ENCODE results near the gene IQCE.
"Not testable (repeated sequence)": the region's sequence is repeated elsewhere in the genome, so short reads cannot be mapped to it uniquely, and the experiment has no call there.

Gene IQCE

GRCh38 chr7:2608921-2609411 is 50.2 kb downstream of the IQCE start:
- no peak for DNase-seq (ENCODE audit: low read depth, low spot score)
- no peak overlapping the region for H3K4me3 ChIP-seq (ENCODE audit: low read length)

DNA sequence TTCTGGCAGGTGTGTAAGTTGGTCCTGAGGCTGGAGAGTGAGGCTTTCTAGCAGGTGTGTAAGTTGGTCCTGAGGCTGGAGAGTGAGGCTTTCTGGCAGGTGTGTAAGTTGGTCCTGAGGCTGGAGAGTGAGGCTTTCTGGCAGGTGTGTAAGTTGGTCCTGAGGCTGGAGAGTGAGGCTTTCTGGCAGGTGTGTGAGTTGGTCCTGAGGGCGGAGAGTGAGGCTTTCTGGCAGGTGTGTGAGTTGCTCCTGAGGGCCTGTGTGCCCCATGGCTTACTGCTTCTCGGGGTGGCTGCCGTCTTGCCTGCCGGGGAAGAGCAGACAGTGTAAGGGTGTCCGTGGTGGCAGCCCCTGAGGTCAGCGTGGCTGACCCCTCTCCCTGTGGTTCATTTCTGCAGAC is 50.9 kb downstream of the IQCE start:
- H3K4me3 ChIP-seq (ENCODE audit: low read length); DNase-seq (ENCODE audit: low read depth, low spot score): not testable (repeated sequence)

GRCh38 chr7:2610466-2610865 is 51.7 kb downstream of the IQCE start:
- DNase-seq (ENCODE audit: low read depth, low spot score) = no peak
- no peak overlapping the region for H3K4me3 ChIP-seq (ENCODE audit: low read length)

GRCh38 chr7:2610898-2611297 is 52.1 kb downstream of the IQCE start:
- H3K4me3 ChIP-seq (ENCODE audit: low read length) = no peak overlapping the region
- no peak for DNase-seq (ENCODE audit: low read depth, low spot score)

DNA sequence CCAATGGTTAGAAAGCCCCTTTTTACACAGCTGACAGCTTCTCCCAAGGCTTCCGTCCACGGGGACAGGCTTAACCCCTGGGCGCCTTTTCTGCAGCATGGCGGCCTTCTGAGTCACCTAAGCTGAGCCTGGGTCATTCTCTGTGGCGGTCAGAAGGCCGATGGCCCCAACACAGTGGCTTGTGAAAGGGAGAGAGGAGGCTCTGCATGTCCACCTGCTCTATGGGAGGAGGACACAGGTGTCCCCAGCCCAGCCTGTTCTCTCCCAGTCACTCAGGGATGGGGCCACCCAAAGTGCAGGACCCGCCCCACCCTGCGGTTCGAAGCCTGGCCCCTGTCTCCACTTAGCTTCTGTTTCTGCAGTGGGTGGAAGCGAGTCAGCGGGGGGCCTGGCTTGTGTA is 52.6 kb downstream of the IQCE start:
- no peak overlapping the region for H3K4me3 ChIP-seq (ENCODE audit: low read length)
- DNase-seq (ENCODE audit: low read depth, low spot score) = no peak

- no peak overlapping the region for H3K4me3 ChIP-seq (ENCODE audit: low read length)
- no peak for DNase-seq (ENCODE audit: low read depth, low spot score)
Observed at GRCh38 chr7:2611922-2612321, 53.1 kb downstream of the IQCE start.

DNA sequence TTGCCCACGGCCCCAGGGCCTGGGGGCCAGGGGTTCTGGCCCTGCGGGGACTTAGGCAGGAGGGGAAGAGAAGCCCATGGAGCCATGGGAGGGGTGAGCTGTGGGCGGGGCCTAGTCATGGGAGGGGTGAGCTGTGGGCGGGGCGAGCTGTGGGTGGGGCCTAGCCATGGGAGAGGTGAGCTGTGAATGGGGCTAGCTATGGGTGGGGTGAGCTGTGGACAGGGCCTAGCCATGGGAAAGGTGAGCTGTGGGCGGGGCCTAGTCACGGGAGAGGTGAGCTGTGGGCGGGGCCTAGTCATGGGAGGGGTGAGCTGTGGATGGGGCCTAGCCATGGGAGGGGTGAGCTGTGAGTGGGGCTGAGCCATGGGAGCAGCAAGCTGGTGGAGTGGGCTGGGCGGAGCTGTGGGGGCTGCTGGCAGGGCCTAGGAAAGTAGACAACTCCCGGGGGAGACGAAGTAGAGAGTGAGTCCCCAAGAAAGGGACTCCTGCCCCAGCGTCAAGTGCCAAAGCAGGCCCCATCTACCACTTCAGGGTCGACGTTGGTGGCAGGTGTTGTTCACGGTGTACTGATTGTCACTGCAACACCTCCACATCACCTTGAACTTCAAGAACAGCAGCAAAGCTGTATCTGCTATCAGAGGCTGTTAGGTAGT is 53.8 kb downstream of the IQCE start:
- no peak for DNase-seq (ENCODE audit: low read depth, low spot score)
- H3K4me3 ChIP-seq (ENCODE audit: low read length) = no peak overlapping the region

- H3K4me3 ChIP-seq (ENCODE audit: low read length) = no peak overlapping the region
- no peak for DNase-seq (ENCODE audit: low read depth, low spot score)
Observed at GRCh38 chr7:2613098-2613930, 54.5 kb downstream of the IQCE start.

- no peak overlapping the region for H3K4me3 ChIP-seq (ENCODE audit: low read length)
- DNase-seq (ENCODE audit: low read depth, low spot score) = no peak
Observed at GRCh38 chr7:2613931-2614600, 55.3 kb downstream of the IQCE start.

GRCh38 chr7:2614631-2615330 is 56.0 kb downstream of the IQCE start:
- no peak overlapping the region for H3K4me3 ChIP-seq (ENCODE audit: low read length)
- DNase-seq (ENCODE audit: low read depth, low spot score) = no peak

DNA sequence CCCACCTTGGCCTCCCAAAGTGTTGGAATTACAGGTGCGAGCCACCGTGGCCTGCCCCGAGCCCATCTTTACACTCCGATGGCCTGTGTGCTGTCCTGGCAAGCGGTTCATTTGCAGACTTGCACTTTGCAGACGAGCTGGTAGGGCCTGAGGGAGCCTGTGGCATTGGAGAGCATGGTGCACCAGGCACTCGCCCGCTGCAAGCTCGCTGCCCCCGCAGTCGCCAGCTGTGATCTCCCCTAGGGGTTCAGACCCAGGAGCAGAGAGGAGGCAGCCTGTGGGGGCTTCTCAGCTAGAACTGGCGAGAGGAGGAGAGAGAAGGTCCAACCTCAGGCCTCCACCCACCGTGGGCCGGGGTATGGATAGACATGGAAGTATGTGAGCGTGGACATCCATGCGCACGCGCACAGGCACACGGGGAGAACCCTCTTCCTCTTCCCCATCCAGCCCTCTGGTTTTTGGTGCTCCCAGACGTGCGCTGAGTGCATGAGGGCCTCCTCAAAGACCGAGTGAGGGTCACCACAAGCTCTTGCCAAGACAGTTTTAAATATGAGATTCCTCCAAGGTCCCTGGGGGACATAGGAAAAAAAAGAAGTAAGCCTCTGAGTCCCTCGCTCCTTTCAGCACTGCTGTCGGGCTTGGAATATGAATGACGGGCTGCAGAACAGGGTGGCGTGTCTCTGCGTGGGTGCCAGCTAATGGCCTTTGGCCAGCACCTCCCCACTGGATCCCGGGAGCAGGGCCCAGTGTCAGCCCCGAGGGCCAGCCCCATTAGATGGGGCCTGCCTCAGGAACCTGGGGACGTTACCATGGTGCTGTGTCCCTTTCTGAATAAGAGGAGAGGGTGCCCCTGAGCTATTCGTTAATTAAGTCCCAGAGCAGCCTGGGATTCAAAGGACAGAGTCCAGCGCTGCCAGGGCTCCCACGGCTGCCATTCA is 57.9 kb downstream of the IQCE start:
- H3K4me3 ChIP-seq (ENCODE audit: low read length) = no peak overlapping the region
- no peak for DNase-seq (ENCODE audit: low read depth, low spot score)

DNA sequence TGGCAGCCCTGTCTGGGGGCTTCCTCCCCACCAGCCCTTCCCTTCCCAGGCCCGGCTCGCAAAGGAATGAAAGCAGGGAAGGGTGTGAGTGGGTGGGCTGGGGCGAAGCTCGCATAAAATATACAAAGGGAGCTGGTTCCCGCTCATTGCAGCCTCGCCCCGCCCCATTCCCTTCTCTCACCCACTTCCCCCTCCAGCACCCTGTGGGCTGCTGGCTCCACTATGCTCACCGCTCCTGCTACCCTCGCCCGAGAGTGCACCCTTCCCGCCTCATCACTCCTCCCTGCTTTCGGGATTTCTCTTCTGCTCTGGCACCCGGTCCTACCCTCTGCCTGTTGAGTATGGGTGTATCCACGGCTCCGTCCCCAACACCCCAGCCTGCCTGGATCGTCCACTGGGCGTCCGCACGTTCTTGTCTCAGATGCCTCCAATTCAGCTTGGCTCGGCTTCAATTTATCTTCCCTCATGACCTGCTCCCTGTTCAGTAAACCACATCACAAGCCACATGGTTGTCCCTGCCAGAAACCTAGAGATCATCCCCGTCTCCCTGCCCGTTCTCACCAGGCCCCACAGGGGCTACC is 58.6 kb downstream of the IQCE start:
- DNase-seq (ENCODE audit: low read depth, low spot score) = no peak
- no peak overlapping the region for H3K4me3 ChIP-seq (ENCODE audit: low read length)

GRCh38 chr7:2619116-2619515 is 60.3 kb downstream of the IQCE start:
- no peak overlapping the region for H3K4me3 ChIP-seq (ENCODE audit: low read length)
- no peak for DNase-seq (ENCODE audit: low read depth, low spot score)

GRCh38 chr7:2621061-2621828 is 62.5 kb downstream of the IQCE start:
- DNase-seq (ENCODE audit: low read depth, low spot score) = no peak
- H3K4me3 ChIP-seq (ENCODE audit: low read length) = no peak overlapping the region

DNA sequence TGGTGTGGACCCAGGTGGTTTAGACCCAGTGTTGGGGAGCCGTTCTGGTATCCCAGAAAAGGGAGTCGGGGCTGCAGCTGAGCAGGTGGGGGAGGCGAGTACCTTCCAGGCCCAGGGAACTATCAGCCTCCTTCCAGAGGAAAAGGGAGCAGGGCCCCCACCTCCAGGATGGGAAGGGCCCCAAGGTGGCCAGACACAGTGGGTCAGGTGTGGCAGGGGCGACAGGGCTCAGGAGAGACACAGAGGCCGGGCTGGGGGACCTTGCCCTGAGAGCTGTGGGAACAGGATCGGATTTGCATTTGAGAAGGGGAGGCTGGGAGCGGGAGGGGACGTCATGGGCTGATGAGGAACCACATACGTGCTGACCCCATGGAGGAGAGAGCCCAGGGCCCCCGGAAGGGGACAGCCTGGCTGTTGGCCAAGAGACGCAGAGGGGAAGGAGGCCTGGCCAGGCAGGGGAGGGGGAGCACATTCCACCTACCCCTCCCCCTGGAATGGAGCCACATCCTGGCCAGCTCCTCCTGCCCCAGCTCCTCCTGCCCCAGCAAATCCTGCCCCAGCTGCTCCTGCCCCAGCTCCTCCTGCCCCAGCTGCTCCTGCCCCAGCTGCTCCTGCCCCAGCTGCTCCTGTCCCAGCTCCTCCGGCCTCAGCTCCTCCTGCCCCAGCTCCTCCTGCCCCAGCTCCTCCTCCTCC is 63.3 kb downstream of the IQCE start:
- no peak overlapping the region for H3K4me3 ChIP-seq (ENCODE audit: low read length)
- no peak for DNase-seq (ENCODE audit: low read depth, low spot score)

DNA sequence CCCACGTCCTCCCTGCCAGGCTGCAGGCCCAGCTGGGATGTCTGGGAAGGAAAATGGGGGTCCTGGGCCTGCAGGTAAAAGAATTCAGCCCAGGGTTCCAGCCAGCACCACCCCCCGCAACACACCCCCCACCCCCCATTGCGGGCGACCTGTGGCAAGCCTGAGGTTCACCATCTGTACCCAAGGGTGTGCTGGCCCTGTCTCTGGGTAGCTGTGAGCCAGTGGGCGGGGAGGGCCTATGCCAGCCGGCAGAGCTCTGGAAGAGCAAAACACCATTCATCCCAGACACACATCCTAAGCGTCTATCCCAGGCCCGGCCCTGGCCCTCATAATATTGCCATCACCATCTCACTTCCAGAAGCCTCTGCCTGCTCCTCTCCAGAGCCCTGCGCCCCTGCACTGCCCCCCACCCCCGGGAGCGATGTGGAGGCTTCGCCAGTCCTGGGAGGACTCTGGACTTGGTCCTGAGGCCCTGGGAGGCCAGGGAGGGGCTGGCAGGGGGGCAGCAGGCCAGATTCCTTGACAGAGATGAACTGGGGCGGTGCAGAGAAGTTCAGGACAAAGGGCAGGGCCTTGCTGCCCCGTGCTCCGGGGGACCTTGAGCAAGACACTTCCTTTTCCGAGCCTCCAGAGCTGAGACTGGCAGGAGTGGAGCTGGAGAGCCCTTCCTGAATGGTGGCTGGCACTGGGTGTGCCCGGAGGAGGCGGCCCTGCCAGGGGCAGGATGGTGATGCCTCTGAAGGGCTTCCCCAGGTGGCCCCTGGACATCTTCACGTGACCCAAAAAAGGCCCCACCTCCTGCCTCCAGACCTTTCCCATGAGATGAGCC is 64.3 kb downstream of the IQCE start:
- DNase-seq (ENCODE audit: low read depth, low spot score) = no peak
- no peak overlapping the region for H3K4me3 ChIP-seq (ENCODE audit: low read length)
